A549 treated with DMSO at 1 μM for 4 hours (cell line): ENCODE results near the gene RNU6-1. TPM values are rescaled to one million over a fixed set of nuclear protein-coding genes. Genes with fewer than 3 reads are reported as not detected.

Experiments used
- total RNA-seq: library from RNA; stranded (reverse); fragments of 200-300 nt; extraction: Qiagen RNA extraction; gene quantifications from 5 replicates; pipeline ENCODE4 v1.2.3, GENCODE V29; 2022; ENCODE audit warnings: low read depth

RNU6-1 gene
- not detected in 5 replicates for total RNA-seq

GRCh38 chr15:67839929-67840748, at the start of gene RNU6-1:
Gene RNU6-1, minus strand, starts transcription at chr15:67840045.

GRCh38 chr15:67824976-67825880, 14.6 kb downstream of the RNU6-1 start, which contains the start of gene SKOR1:
Gene SKOR1, plus strand, starts transcription at chr15:67825509. Its CDS starts 94 bp downstream, at chr15:67825603.

Other genes with a start within 250 kb of the RNU6-1 start
- gene SKOR1, start 14.5 kb downstream of the RNU6-1 start, total RNA-seq: 0.03 to 0.04 TPM (median 0.03 TPM) in 3 of 5 replicates, not detected in the others
- gene PIAS1, start 214.3 kb upstream of the RNU6-1 start, total RNA-seq: 16.7 to 23.8 TPM (median 21.1 TPM) in 5 replicates